GM12872 (cell line): ENCODE data around the gene SNX20.

Experiments
- TF ChIP-seq, protein P1 (sequence below): IDR thresholded peaks from 3 replicates; pipeline ENCODE4 v1.5.1; 2011; ENCODE audit warnings: low read depth, mild to moderate bottlenecking, low read length, moderate library complexity; ENCODE audit not compliant: insufficient read depth

SNX20 gene

DNA sequence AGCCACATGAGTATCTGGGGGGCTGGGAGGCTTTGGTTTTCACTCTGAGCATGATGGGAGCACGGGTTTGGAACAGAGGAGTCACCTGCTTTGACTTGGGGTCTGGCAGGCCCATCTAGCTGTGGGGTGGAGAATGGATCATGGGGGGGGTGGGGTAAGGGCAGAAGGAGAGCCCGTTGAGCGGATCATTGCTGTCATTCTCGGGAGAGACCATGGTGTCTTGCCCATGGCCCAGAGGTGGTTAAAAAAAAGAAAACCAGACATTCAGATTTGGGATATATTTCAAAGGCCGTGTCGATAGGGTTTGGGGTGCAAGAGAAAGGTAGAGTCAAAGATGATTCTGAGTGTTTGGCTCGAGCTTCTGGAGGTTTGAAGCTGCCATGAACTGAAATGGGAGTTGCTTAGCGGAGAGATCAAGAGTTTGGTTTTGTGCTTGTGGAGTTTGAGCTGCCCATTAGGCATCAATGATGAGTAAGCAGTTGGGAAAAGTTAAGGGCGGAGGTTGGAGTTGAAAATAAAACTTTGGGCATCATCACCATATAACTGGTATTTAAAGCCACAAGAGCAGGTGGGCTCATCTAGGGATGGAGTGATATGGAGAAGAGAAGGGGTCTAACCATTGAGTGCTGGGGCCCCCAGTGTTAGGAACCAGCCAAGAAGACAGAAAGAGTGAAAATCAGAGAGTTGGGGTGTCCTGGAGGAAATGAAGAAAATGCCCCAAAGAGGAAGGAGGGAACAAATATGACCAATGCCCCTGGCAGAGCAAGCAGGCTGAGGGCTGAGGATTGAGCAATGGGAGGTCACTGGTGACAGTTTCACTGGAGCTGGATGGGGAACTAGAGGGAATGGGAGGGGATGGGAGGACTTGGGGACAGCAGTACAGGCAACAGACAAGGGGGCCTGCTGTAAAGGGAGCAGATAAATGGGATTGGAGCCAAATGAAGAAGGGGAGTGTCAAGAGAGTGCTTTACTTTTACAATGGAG lies 14.2 kb upstream of the SNX20 start:
- TF ChIP-seq, protein P1, sequence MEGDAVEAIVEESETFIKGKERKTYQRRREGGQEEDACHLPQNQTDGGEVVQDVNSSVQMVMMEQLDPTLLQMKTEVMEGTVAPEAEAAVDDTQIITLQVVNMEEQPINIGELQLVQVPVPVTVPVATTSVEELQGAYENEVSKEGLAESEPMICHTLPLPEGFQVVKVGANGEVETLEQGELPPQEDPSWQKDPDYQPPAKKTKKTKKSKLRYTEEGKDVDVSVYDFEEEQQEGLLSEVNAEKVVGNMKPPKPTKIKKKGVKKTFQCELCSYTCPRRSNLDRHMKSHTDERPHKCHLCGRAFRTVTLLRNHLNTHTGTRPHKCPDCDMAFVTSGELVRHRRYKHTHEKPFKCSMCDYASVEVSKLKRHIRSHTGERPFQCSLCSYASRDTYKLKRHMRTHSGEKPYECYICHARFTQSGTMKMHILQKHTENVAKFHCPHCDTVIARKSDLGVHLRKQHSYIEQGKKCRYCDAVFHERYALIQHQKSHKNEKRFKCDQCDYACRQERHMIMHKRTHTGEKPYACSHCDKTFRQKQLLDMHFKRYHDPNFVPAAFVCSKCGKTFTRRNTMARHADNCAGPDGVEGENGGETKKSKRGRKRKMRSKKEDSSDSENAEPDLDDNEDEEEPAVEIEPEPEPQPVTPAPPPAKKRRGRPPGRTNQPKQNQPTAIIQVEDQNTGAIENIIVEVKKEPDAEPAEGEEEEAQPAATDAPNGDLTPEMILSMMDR = no peak

DNA sequence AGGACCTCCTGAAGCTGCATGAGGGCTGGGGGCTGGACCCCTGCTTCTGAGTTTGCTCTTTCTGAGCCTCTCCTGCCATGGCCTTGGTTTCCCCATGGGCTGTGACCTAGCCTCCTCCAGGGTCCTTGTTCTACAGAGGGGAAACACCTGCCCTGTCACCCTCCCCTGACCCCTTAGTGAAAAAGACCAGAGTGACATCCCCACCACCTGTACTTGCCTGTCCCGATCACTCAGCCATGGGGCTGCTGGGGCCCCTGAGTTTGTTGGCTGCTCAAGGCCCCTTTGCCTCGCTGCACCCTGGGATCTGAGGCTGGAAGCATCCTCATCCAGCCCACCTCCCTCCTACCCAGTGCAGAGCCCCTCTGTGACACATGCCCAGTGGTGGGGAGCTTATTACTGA lies 13.1 kb upstream of the SNX20 start:
- TF ChIP-seq, protein P1 = no peak

DNA sequence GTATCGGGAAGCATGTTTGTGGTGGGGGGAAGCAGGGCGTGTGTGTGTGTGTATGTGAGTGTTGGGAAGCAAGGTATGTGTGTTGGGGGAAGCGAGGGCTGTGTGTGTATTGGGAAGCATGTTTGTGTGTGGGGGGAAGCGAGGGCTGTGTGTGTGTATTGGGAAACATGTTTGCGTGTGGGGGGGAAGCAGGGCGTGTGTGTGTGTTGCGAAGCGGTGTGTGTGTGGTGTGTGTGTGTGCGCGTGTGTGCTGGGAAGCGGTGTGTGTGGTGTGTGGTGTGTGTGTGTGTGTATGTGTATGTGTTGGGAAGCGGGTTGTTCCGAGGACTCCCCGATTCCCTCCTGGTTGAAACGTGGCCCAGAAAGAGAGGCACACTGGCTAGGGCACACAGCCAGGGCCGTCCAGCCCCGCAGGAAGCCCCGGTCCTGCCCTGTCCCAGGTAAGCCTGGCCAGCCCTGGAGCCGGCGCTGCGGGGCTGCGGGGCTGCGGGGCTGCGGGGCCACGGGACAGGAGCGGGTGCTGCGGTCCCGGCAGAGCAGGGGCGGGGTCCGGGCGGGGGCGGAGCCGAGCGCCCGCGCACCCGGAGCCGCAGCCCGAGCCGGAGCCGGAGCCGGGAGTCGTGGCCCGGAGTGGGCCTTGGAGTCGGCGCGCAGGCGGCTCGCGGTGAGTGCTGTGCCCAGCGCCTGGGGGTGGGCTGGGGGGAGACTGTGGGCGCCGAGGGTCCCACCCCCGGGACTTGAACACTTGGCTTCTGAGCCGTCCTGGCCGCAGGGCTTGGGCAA lies 12.1 kb upstream of the SNX20 start, which contains the start of gene NOD2:
Gene NOD2, plus strand, starts transcription at position 608 of the 783 bp plus-strand sequence. CDS start 5,890 bp downstream, outside the sequence.
- TF ChIP-seq, protein P1 = no peak

DNA sequence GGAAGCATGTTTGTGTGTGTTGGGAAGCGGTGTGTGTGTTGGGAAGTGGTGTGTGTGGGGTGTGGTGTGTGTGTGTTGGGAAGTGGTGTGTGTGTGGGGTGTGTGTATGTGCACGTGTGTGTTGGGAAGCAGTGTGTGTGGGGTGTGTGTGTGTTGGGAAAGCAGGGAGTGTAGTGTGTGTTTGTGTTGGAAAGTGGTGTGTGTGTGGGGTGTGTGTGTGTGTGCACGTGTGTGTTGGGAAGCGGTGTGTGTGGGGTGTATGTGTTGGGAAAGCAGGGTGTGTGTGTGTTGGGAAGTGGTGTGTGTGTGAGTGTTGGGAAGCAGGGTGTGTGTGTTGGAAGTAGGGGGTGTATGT lies 11.5 kb upstream of the SNX20 start:
- TF ChIP-seq, protein P1 = no peak

DNA sequence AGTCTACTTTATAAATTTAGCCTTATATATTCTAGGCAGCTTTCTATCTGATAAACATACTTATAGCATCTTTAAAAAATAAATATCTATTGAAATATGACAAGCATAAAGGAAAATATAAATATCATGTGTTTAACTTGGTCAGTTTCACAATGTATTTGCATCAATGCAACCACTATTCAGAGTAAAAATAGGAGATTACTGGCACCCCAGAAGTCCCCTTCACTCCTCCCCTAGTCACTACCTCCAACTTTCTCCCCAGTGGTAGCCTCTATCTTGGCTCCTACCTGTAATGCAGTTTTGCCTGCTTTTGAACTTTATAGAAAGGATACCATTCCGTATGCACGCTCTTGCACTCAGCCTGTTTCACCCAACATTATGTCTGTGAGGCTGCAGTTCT lies 9.1 kb upstream of the SNX20 start:
- TF ChIP-seq, protein P1 = no peak

- TF ChIP-seq, protein P1 = no peak
These were observed 7.8 kb upstream of the SNX20 start for GRCh38 chr16:50688867-50689266.

- TF ChIP-seq, protein P1 = no peak
These were observed 7.0 kb upstream of the SNX20 start for GRCh38 chr16:50688083-50688482.
